SU-DHL-6 (cell line): ENCODE measurements around the gene APBA2.

Experiments used
- H2AFZ ChIP-seq: fragments of 200-600 bp; sonication (generic); 2 replicates; pipeline ENCODE4 v1.6.1; 2014; ENCODE audit warnings: low read depth, mild to moderate bottlenecking, moderate library complexity, mixed read lengths, antibody characterized with exemption, low read length; ENCODE audit not compliant: severe bottlenecking
- H3F3A ChIP-seq: fragments of 200-600 bp; shearing (Covaris generic); 2 replicates; pipeline ENCODE4 v1.6.0; 2016; ENCODE audit warnings: antibody characterized with exemption, mild to moderate bottlenecking; ENCODE audit not compliant: insufficient read depth
- H3K27ac ChIP-seq: fragments of 200-600 bp; sonication (generic); 2 replicates; pipeline ENCODE4 v1.5.1; 2016; ENCODE audit warnings: low read depth, mild to moderate bottlenecking, low read length, moderate library complexity, mixed read lengths
- H3K27me3 ChIP-seq: fragments of 200-600 bp; sonication (generic), shearing (Covaris generic); 2 replicates; pipeline ENCODE4 v1.6.0; 2014; ENCODE audit warnings: mild to moderate bottlenecking, low read length
- H3K36me3 ChIP-seq: fragments of 200-600 bp; sonication (generic); 2 replicates; pipeline ENCODE4 v1.6.1; 2014; ENCODE audit warnings: mild to moderate bottlenecking, low read length, mixed read lengths
- H3K4me2 ChIP-seq: fragments of 300-600, 200-600 bp; shearing (Covaris generic), sonication (generic); 2 replicates; pipeline ENCODE4 v1.6.0; 2014; ENCODE audit warnings: low read length, low read depth, mild to moderate bottlenecking; ENCODE audit not compliant: poor library complexity, severe bottlenecking
- H3K4me3 ChIP-seq: fragments of 200-600 bp; sonication (generic); 2 replicates; pipeline ENCODE4 v1.5.1; 2014; ENCODE audit warnings: antibody characterized with exemption, low read length, mild to moderate bottlenecking, mixed read lengths; ENCODE audit not compliant: insufficient read depth, poor library complexity, severe bottlenecking
- H3K79me2 ChIP-seq: fragments of 200-600 bp; sonication (generic); 2 replicates; pipeline ENCODE4 v1.6.1; 2014; ENCODE audit warnings: mild to moderate bottlenecking, low read length, moderate library complexity; ENCODE audit not compliant: insufficient read depth
- H3K9ac ChIP-seq: fragments of 200-600 bp; sonication (generic); 2 replicates; pipeline ENCODE4 v1.7.0; 2014; ENCODE audit warnings: mild to moderate bottlenecking, low read length
- H3K9me2 ChIP-seq: fragments of 200-600 bp; sonication (generic); replicated peaks from 2 replicates; pipeline ENCODE4 v1.6.1; 2014; ENCODE audit warnings: low read length; ENCODE audit not compliant: insufficient read depth
- H3K9me3 ChIP-seq: fragments of 200-600 bp; sonication (generic); 2 replicates; pipeline ENCODE4 v1.6.1; 2014; ENCODE audit warnings: low read length, mixed read lengths; ENCODE audit not compliant: insufficient read depth
- H4K20me1 ChIP-seq: fragments of 200-600 bp; sonication (generic); 2 replicates; pipeline ENCODE4 v1.6.1; 2014; ENCODE audit warnings: low read depth, mild to moderate bottlenecking, antibody characterized with exemption, low read length, moderate library complexity, mixed read lengths
- CTCF ChIP-seq: fragments of 200-600 bp; sonication (generic); IDR thresholded peaks from one replicate; pipeline ENCODE4 v1.5.1; 2017; ENCODE audit warnings: antibody characterized with exemption, mild to moderate bottlenecking, low read length, moderate library complexity; ENCODE audit not compliant: insufficient read depth, poor library complexity, severe bottlenecking
- EZH2phosphoT487 ChIP-seq: fragments of 200-600 bp; sonication (generic), shearing (Covaris generic); conservative IDR thresholded peaks from 2 replicates; pipeline ENCODE4 v1.6.1; 2018; ENCODE audit warnings: mild to moderate bottlenecking, antibody characterized with exemption, low read length, moderate library complexity, mixed read lengths

The APBA2 gene

GRCh38 chr15:28930476-28931291 is 44.9 kb downstream of the APBA2 start:
- no peak overlapping the region for H2AFZ ChIP-seq
- no peaks in the 10 kb centered on the region for H4K20me1 ChIP-seq
- H3F3A ChIP-seq = no peaks in the 10 kb centered on the region
- TF ChIP-seq EZH2phosphoT487 (no peak), CTCF (no peak)
- no peaks in the 10 kb centered on the region for H3K27me3 ChIP-seq
- no peaks in the 10 kb centered on the region for H3K9me2 ChIP-seq
- no peak overlapping the region for H3K9ac ChIP-seq
- H3K27ac ChIP-seq = no peak overlapping the region
- no peaks in the 10 kb centered on the region for H3K79me2 ChIP-seq
- H3K4me2 ChIP-seq = no peak overlapping the region
- H3K36me3 ChIP-seq = no peaks in the 10 kb centered on the region
- no peak overlapping the region for H3K4me3 ChIP-seq
- H3K9me3 ChIP-seq = no peaks in the 10 kb centered on the region

GRCh38 chr15:28931828-28932227 is 46.1 kb downstream of the APBA2 start:
- Histone ChIP-seq H3K4me3 (no peak overlapping the region), H3K27ac (no peak overlapping the region), H4K20me1 (no peaks in the 10 kb centered on the region), H3K9me3 (no peaks in the 10 kb centered on the region), H3K9me2 (no peaks in the 10 kb centered on the region), H3K79me2 (no peaks in the 10 kb centered on the region), H3K9ac (no peak overlapping the region), H3K4me2 (no peak overlapping the region), H3F3A (no peaks in the 10 kb centered on the region), H3K36me3 (no peaks in the 10 kb centered on the region), H3K27me3 (no peaks in the 10 kb centered on the region), H2AFZ (no peak overlapping the region)
- TF ChIP-seq EZH2phosphoT487 = no peak
- TF ChIP-seq CTCF = no peak

- H4K20me1 ChIP-seq = no peaks in the 10 kb centered on the region
- H3K4me2 ChIP-seq = no peak overlapping the region
- H2AFZ ChIP-seq = no peak overlapping the region
- no peaks in the 10 kb centered on the region for H3K9me2 ChIP-seq
- H3F3A ChIP-seq = no peaks in the 10 kb centered on the region
- no peak overlapping the region for H3K27ac ChIP-seq
- H3K27me3 ChIP-seq = no peaks in the 10 kb centered on the region
- no peaks in the 10 kb centered on the region for H3K36me3 ChIP-seq
- no peaks in the 10 kb centered on the region for H3K79me2 ChIP-seq
- TF ChIP-seq CTCF (no peak), EZH2phosphoT487 (no peak)
- H3K4me3 ChIP-seq = no peak overlapping the region
- H3K9me3 ChIP-seq = no peaks in the 10 kb centered on the region
- H3K9ac ChIP-seq = no peak overlapping the region
Observed at GRCh38 chr15:28932361-28932760, 46.6 kb downstream of the APBA2 start.
